ENCODE measurements around the gene KHDC1. TPM values are rescaled to one million over a fixed set of nuclear protein-coding genes. Genes with fewer than 3 reads are reported as not detected.

The KHDC1 gene
- total RNA-seq, 1 experiment from 2014 or later = 7.7 TPM

DNA sequence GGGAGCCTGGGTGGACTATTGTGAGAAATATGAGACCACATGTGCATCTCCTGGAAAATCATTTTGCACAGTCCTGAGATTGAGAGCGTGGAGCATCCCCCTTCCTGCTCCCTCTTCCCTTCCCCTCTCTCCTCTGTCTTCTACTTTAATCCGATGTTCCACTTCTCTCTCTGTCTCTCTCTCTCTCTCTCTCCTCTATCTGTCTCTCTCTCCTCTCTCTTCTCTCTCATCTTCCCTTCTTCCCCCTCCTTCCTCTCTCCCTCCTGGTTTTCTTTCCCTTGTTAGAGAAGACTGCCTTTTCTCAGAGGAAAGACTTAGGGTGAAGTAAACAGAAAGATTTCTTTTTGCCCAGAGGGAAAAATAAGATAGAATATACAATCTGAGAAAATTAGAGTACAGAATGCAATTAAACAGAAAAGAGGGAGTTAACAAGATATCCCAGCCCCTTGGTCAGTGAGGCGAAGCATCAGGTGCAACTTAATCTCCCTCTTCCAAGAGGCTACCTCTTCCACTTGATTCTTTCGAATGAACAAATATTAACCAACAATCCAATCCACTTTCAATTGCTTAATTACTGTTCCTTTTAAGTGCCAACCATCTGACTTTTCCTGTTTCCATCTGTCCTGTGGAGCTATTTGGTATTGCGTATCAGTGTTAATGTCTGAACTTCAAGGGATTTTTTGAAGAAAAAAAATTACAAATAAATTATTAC, 14.6 kb downstream of the KHDC1 start:
- TF ChIP-seq, protein P1, sequence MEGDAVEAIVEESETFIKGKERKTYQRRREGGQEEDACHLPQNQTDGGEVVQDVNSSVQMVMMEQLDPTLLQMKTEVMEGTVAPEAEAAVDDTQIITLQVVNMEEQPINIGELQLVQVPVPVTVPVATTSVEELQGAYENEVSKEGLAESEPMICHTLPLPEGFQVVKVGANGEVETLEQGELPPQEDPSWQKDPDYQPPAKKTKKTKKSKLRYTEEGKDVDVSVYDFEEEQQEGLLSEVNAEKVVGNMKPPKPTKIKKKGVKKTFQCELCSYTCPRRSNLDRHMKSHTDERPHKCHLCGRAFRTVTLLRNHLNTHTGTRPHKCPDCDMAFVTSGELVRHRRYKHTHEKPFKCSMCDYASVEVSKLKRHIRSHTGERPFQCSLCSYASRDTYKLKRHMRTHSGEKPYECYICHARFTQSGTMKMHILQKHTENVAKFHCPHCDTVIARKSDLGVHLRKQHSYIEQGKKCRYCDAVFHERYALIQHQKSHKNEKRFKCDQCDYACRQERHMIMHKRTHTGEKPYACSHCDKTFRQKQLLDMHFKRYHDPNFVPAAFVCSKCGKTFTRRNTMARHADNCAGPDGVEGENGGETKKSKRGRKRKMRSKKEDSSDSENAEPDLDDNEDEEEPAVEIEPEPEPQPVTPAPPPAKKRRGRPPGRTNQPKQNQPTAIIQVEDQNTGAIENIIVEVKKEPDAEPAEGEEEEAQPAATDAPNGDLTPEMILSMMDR (conservative IDR thresholded peaks at IDR 0.05) = no peak
- Histone ChIP-seq H3K18ac (ENCODE audit: insufficient read length, low read depth, low read length) (no peak overlapping the region), H3K27me3 (ENCODE audit: insufficient read depth, low read length) (no peaks in the 10 kb centered on the region), H3K4ac (ENCODE audit: low read depth, low read length) (no peak overlapping the region), H2BK12ac (ENCODE audit: insufficient read length, low read depth, low read length) (no peak overlapping the region), H3K23me2 (ENCODE audit: insufficient read length, low read depth, low read length, poor library complexity, severe bottlenecking) (no peaks in the 10 kb centered on the region), H3K9ac (ENCODE audit: extremely low read depth, insufficient read length, low read length) (no peak overlapping the region), H3K23ac (ENCODE audit: insufficient read length, low read depth, low read length) (no peak overlapping the region), H4K5ac (ENCODE audit: insufficient read length, low read depth, low read length) (no peak overlapping the region), H4K20me1 (ENCODE audit: control insufficient read depth, insufficient read depth, insufficient read length) (no peaks in the 10 kb centered on the region), H3K27ac (ENCODE audit: insufficient read length, low read depth, low read length) (no peak overlapping the region), H3K4me1 (ENCODE audit: insufficient read depth, low read length) (no peaks in the 10 kb centered on the region), H2BK20ac (ENCODE audit: low read depth, low read length, poor library complexity, severe bottlenecking) (no peak overlapping the region), H4K91ac (ENCODE audit: insufficient read length, low read depth, low read length) (no peak overlapping the region), H2AFZ (ENCODE audit: low read length) (no peak overlapping the region), H3K56ac (ENCODE audit: insufficient read length, low read depth, low read length) (no peak overlapping the region), H4K8ac (replicated peaks; ENCODE audit: insufficient read length, low read depth, low read length) (no peak overlapping the region), H2BK5ac (ENCODE audit: insufficient read length, low read length) (no peak overlapping the region), H2BK120ac (ENCODE audit: low read depth, low read length, poor library complexity, severe bottlenecking) (no peak overlapping the region), H3K9me3 (ENCODE audit: control insufficient read depth, low read depth, low read length) (no peaks in the 10 kb centered on the region), H3K4me2 (ENCODE audit: insufficient read depth, insufficient read length, low read length) (no peak overlapping the region), H2BK15ac (ENCODE audit: low read depth, low read length) (no peak overlapping the region), H3K79me2 (ENCODE audit: insufficient read depth, low read length) (no peaks in the 10 kb centered on the region), H3K14ac (ENCODE audit: insufficient read depth, low read length) (no peak overlapping the region), H2AK5ac (ENCODE audit: insufficient read length, low read length) (no peak overlapping the region), H3K79me1 (ENCODE audit: insufficient read depth, low read depth, low read length, poor library complexity, severe bottlenecking) (no peaks in the 10 kb centered on the region), H3T11ph (ENCODE audit: low read length) (no peak overlapping the region)
- DNase-seq = no peak
- peaks cover 7% of the 10 kb centered on the region in 2 experiments; a peak in 2 of 4 replicates for H3K4me1 Mint-ChIP-seq
- H3K36me3 Mint-ChIP-seq (ENCODE audit: insufficient read depth in 1 of 3, low read depth in 3 of 3) = no peaks in the 10 kb centered on the region
- H3K27me3 Mint-ChIP-seq (ENCODE audit: low read depth) = no peaks in the 10 kb centered on the region
- WGBS (ENCODE audit: extremely low coverage, insufficient read length, low lambda C conversion rate) = no CpG with 5 or more reads among the region's 5 CpGs
- H3K9me3 Mint-ChIP-seq = no peaks in the 10 kb centered on the region
- no peak overlapping the region; a peak in 1 of 7 replicates for H3K27ac Mint-ChIP-seq
- no peak overlapping the region for H3K4me3 Mint-ChIP-seq
